Neutrophil (primary cell): ENCODE measurements around the gene ULBP1.
"Not testable (repeated sequence)": the region's sequence is repeated elsewhere in the genome, so short reads cannot be mapped to it uniquely, and the experiment has no call there.

Experiments used
- H3K27ac ChIP-seq: fragments of 200-600 bp; sonication (generic); 2 replicates; pipeline ENCODE4 v1.5.1; 2016; ENCODE audit warnings: mild to moderate bottlenecking, moderate library complexity
- H3K27me3 ChIP-seq: fragments of 200-600 bp; sonication (generic); 2 replicates; pipeline ENCODE4 v1.6.0; 2016; ENCODE audit warnings: mild to moderate bottlenecking
- H3K36me3 ChIP-seq: fragments of 200-600 bp; sonication (generic); 2 replicates; pipeline ENCODE4 v1.5.1; 2017
- H3K4me1 ChIP-seq, 2 experiments: fragments of 200-600 bp in 1 of 2; sonication (generic) in 1 of 2; 1 replicate in 1 of 2; 2 replicates in 1 of 2; pipeline versions ENCODE4 v1.5.1 to v1.6.1; 2013 to 2016; ENCODE audit warnings: low read depth in 1 of 2, low read length in 1 of 2, mild to moderate bottlenecking in 1 of 2, moderate library complexity in 1 of 2; ENCODE audit not compliant: control insufficient read depth in 1 of 2, insufficient read depth in 1 of 2
- H3K4me3 ChIP-seq, 2 experiments: fragments of 200-600 bp in 1 of 2; sonication (generic) in 1 of 2; 1 replicate in 1 of 2; 2 replicates in 1 of 2; pipeline ENCODE4 v1.5.1; 2013 to 2016; ENCODE audit warnings: low read depth in 1 of 2, low read length in 1 of 2, mild to moderate bottlenecking in 1 of 2, moderate library complexity in 1 of 2
- H3K9me3 ChIP-seq: fragments of 200-600 bp; sonication (generic); 2 replicates; pipeline ENCODE4 v1.5.1; 2016
- TF ChIP-seq, protein P1 (sequence below): fragments of 200-600 bp; sonication (generic); IDR thresholded peaks from 2 replicates; pipeline ENCODE4 v1.5.1; 2016; ENCODE audit warnings: antibody characterized with exemption

ULBP1 gene

DNA sequence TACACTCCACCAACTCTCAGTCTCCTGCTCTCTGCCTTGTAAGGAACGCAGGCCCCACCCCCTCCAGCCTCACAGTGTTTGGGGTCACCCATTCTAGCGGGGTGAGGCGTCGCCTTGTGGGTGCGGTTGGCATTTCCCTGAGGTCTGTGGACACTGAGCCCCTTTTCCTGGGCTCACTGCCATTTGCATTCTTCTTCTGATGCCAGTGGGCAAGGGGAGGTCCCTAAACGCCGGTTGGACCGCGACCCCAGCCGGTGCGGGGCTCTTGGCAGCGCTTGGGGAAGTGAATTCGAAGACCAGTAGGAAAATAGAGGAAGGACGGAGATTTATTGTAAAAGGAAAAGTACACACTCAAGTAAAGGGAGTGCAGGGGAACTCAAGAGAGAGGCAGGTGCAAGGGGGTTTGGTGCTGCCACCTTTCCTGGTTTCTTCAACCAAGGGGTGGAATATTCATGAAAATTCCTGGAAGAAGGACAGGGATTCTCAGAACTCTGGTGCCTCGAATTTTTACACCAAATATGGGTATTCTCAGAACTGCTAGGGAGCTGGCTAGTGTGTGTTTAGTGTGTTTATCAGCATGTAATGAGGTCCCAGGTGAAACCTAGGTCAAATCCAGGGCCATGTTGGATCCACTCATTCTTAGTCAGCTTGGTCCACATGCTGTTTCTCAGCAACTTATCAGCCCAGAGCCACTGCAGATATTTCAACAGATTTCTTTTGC lies 51.7 kb downstream of the ULBP1 start:
- H3K4me3 ChIP-seq, H3K36me3 ChIP-seq, H3K27ac ChIP-seq, H3K9me3 ChIP-seq, H3K4me1 ChIP-seq: not testable (repeated sequence)
- H3K27me3 ChIP-seq, result peaks cover 91% of the 10 kb centered on the region

DNA sequence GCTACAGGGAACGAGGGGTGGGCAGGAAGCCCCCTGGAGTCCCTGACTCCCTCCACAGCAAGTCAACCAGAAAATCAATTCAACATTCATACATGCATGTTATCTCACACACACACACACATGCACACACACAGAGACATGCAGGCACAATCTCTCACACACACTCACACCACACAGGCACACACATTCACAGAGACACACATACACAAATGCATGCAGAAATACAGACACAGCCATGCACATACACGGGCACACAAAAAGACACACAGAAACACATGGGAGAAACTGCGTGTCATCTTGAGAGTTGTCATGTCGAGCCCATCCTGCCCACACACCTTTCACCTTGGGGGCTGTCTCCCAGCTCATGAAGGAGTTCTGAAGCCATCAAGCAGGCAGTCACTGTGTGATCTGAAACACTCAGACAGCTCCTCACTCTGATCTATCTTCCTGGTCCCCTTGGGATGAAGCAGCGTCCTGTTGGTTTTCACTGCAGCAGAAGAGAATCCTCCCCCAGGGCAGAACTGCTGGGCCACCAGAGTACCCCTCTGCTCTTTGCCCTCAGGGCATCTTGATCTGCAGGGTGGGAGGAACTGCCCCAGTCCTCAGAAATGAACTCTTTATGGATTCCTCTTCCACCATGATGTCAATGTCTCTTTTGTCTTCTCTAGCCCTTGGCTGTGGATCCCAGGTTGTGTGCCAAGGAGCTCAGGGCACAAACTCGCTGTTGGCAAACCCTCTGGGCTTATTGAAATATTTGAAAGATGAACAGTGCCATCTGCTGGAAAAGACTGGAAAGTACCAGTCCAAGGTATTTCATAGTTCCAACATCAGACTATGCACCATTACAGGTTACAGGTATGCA lies 52.8 kb downstream of the ULBP1 start:
- H3K9me3 ChIP-seq, result no peaks in the 10 kb centered on the region
- no peaks in the 10 kb centered on the region for H3K36me3 ChIP-seq
- TF ChIP-seq, protein P1, sequence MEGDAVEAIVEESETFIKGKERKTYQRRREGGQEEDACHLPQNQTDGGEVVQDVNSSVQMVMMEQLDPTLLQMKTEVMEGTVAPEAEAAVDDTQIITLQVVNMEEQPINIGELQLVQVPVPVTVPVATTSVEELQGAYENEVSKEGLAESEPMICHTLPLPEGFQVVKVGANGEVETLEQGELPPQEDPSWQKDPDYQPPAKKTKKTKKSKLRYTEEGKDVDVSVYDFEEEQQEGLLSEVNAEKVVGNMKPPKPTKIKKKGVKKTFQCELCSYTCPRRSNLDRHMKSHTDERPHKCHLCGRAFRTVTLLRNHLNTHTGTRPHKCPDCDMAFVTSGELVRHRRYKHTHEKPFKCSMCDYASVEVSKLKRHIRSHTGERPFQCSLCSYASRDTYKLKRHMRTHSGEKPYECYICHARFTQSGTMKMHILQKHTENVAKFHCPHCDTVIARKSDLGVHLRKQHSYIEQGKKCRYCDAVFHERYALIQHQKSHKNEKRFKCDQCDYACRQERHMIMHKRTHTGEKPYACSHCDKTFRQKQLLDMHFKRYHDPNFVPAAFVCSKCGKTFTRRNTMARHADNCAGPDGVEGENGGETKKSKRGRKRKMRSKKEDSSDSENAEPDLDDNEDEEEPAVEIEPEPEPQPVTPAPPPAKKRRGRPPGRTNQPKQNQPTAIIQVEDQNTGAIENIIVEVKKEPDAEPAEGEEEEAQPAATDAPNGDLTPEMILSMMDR, result peak; percentile 22
- no peak overlapping the region for H3K27ac ChIP-seq
- no peak overlapping the region for H3K4me3 ChIP-seq
- peaks cover 81% of the 10 kb centered on the region for H3K27me3 ChIP-seq
- H3K4me1 ChIP-seq, result no peaks in the 10 kb centered on the region

DNA sequence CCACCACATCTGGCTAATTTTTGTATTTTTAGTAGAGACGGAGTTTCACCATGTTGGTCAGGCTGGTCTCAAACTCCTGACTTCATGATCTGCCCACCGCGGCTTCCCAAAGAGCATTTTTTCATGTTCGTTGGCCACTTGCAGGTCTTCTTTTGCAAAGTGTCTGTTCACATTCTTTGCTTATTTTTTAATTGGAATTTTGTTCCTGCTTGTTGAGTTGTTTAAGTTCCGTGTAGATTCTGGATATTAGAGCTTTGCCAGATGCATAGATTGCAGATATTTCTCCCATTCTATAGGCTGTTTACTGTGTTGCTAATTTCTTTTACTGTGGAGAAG lies 53.4 kb downstream of the ULBP1 start:
- not testable (repeated sequence) for H3K4me1 ChIP-seq, H3K36me3 ChIP-seq, H3K27ac ChIP-seq, H3K9me3 ChIP-seq, H3K4me3 ChIP-seq
- H3K27me3 ChIP-seq, result peaks cover 75% of the 10 kb centered on the region

DNA sequence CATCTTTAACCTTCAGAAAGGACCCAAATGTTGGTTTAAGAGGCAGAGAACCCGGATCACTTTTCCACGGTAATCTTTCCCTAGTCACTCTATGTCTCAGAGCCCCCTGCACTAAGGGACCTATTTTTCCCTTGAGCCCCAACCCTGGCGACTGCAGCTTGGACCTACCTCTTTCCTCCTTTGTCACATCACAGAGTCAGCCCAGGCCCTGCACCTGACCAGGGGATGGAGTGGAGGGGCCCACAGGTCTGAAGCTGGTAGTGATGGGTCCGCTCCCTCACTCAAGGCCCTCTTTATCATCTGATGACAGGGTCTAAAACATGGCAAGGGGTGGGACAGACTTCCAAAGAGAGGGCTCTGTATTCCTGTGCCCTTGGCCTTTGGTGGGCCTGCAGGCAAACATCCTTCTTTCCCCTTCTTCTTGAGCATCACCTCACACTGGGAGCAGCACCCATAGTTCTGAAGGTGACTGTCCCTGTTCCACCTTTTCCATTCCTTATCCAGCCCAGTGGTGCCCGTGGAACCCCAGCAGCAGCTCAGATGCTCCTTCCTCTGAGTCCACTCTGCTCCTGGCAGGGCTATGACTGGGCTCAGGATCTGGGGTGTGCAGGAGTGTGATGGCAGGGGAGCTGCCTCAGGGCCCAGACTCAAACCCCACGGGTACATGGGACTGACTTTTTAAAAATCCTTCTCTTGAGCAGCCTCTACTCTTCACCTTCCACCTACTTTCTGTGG lies 55.3 kb downstream of the ULBP1 start:
- peaks cover 66% of the 10 kb centered on the region for H3K27me3 ChIP-seq
- no peaks in the 10 kb centered on the region for H3K4me1 ChIP-seq
- no peak overlapping the region for H3K4me3 ChIP-seq
- H3K9me3 ChIP-seq, result no peaks in the 10 kb centered on the region
- no peaks in the 10 kb centered on the region for H3K36me3 ChIP-seq
- no peak overlapping the region for H3K27ac ChIP-seq
- TF ChIP-seq, protein P1, result no peak

DNA sequence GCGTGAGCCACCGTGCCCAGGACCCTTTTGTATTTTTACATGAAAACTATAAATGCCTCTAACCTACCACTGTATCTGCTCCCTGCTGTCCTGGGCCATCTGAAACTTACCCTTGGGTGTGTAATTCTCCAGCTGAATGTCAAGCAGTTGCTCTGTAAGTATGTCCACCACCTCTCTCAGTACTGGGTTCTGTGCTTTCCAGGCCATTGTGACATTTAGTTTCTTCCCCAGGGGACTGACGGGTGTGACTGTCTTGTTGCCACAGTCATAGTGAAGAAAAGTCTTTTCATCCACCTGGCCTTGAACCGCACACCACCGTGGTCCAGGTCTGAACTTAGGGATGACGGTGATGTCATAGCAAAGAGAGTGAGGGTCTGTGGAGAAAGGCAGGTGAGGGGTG lies 58.1 kb downstream of the ULBP1 start:
- H3K4me3 ChIP-seq, H3K27ac ChIP-seq, H3K9me3 ChIP-seq, H3K36me3 ChIP-seq, H3K4me1 ChIP-seq: not testable (repeated sequence)
- H3K27me3 ChIP-seq, result peaks cover 67% of the 10 kb centered on the region
